GM19463 (cell line): ENCODE data around the gene OR5T3.
"Not testable (repeated sequence)": the region's sequence is repeated elsewhere in the genome, so short reads cannot be mapped to it uniquely, and the experiment has no call there.

Experiments
- ATAC-seq: cut with Tn5 transposase; IDR thresholded peaks from one replicate; pipeline ENCODE4 v1.9.1; 2021; ENCODE audit warnings: mild to moderate bottlenecking, moderate library complexity; ENCODE audit not compliant: unreplicated experiment

Gene OR5T3

GRCh38 chr11:56251954-56252353 is at the start of gene OR5T3:
TSS of gene OR5T3 (plus strand) at chr11:56252254. CDS start at chr11:56252254, 0 bp downstream.
- ATAC-seq, result no peak

GRCh38 chr11:56207790-56208189 is 44.3 kb upstream of the OR5T3 start:
- no peak for ATAC-seq

DNA sequence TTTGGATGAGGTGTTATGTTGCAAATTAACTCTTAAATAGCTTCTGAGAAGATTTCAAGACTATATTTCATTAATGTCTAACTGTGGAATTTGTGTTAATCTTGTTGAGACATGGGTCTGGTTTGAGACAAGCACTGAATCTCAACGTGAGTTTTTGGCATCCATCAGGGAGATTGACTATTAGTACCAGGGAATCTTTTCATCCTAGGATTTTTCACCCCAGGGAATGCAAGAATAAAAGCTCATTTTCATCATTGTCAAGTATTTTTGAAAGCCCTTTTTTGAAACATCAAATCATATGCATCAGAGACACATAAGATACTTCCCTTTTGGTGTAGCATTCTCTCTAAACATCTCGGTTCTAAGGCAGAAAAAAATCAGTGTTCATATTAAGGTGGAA is 37.5 kb upstream of the OR5T3 start:
- ATAC-seq, result no peak

GRCh38 chr11:56219735-56220134 is 32.3 kb upstream of the OR5T3 start:
- not testable (repeated sequence) for ATAC-seq

GRCh38 chr11:56234155-56234554 is 17.9 kb upstream of the OR5T3 start, which contains the start of gene OR5T2:
TSS of gene OR5T2 (minus strand) at chr11:56234255. CDS start at chr11:56233062, 1,193 bp downstream.
- no peak for ATAC-seq

DNA sequence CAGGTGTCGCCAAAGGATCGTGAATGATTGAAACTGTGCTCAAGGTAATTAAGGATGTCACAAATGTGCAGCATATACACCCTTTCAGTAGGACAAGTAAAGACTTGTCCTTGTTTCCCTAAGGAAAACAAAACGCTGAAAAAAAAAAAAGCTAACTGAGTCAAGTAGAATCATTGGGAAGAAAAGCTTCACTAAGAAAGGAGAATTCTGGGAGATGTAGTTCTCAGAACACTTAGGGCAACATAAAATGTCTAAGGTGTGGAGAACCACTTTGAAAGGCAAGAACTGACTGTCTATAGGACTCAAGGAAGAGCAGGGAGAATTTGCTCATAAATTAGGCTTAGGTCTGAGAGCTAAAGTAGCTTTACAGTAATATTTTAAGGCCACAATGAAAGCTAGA is 19.0 kb downstream of the OR5T3 start:
- no peak for ATAC-seq

- no peak for ATAC-seq
These were observed 21.8 kb downstream of the OR5T3 start, which contains the start of gene OR5T1 for GRCh38 chr11:56273854-56274253. TSS of gene OR5T1 (plus strand) at chr11:56274154. CDS start at chr11:56275639, 1,485 bp downstream.

- no peak for ATAC-seq
These were observed 40.1 kb downstream of the OR5T3 start, which contains the start of gene OR8H1 for GRCh38 chr11:56292154-56292553. TSS of gene OR8H1 (minus strand) at chr11:56292254. CDS start at chr11:56291062, 1,192 bp downstream.

- ATAC-seq, result no peak
These were observed 44.8 kb downstream of the OR5T3 start for GRCh38 chr11:56296898-56297297.
